HL-60/S4 treated with retinoic acid at 250 ng/mL for 4 days and 3 days (cell line): ENCODE measurements around the gene NPHP1.
"Not testable (repeated sequence)": the region's sequence is repeated elsewhere in the genome, so short reads cannot be mapped to it uniquely, and the experiment has no call there.

Experiments
- in situ Hi-C: fragments of 300-500 bp; cut with MboI; formaldehyde crosslinking; loops from 2 replicates; pipeline ENCODE4 v1.7.0; 2022; ENCODE audit warnings: low sequenced_read_pairs

NPHP1 gene

GRCh38 chr2:110105183-110105582 is 99.6 kb downstream of the NPHP1 start:
- in situ Hi-C loops, result no loop called here

- in situ Hi-C loops, result no loop called here
These were observed 100.6 kb downstream of the NPHP1 start for GRCh38 chr2:110104025-110104771.

DNA sequence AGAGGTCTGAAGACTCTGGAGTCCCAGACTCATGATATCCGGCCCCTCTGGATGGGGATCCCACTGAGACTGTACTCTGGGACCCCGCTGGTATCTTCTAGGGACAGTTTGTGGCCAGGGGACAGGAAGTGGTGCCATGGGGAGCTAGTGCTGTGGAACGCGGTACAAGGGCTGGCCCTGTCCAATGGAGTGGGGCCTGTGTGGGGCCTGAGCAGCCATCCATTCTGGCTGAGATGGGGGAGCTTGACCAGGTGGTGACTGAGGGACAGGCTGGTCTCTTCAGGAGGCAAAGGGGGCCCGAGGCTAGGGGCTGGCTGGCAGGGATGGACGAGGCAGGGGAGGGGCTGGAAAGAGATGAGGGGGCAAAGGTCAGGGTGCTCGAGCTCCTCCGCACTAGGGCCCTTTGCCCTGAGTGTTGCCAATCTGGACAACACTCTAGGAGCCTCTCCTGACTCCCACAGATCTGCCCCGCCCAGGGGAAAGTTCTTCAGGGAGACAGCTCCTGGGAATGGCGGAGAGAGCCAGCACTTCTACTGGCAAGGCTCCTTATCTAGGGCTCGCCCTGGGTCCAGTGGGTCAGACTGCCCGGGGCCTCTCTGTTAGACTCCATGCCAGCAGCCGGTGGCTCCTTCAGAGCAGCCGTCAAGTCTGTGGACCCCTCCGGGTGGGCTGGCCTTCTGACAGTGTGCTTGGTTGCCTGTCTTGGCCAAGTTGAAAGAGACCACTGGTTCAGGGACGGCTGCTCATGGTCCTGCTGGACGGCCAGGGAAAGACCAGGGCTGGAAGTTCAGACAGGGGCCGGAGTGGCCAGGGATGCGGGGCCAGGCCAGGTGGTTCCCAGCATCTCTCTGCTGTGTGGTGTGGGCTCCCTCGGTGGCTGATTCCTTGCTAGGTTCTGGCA is 101.5 kb downstream of the NPHP1 start:
- in situ Hi-C loops, result no loop called here

DNA sequence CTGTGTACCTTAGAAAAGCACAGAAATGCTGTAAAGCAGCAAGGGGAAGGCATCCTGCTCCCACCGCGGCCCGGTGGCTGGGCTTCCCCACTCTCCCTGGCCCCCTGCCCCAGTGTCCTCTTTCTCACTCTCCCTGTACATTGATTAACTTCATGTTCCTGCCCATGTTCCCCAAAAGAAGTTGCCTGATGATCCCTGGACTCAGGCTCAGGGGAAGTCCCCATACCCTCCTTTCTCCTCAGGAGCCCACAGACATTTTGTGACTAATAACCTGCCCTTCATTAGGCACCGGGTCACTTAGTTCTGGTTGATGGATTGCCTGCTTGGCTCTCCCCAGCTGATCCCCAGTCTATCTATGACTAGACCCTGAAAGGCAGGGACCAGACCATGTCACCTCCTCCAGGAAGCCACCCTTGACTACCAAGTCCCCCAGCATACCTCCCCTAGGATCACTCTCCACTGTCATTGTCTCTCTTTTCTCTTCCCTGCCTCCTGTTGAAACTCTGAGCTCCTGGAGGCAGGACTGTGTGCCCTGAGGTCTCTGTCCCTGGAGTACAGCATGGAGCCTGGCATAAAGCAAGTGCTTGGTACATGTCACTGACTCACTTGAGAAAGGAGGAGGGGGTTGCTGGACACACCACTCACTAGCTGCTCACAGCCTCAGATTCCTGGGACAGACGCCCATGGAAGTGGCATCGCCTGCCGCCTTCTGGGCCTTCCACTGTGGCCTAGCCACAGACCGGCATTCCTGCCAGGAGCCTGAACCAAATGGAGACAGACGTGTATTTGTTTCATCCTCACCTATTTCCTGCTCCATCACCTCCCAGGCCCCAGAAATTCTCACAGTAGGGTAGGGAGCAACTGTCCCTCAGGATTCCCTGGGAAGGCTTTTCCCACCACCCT is 102.7 kb downstream of the NPHP1 start:
- in situ Hi-C loops, result no loop called here

GRCh38 chr2:110101280-110101844 is 103.5 kb downstream of the NPHP1 start:
- in situ Hi-C loops, result no loop called here

- in situ Hi-C loops, result not testable (repeated sequence)
These were observed 103.9 kb downstream of the NPHP1 start for GRCh38 chr2:110100880-110101279.

DNA sequence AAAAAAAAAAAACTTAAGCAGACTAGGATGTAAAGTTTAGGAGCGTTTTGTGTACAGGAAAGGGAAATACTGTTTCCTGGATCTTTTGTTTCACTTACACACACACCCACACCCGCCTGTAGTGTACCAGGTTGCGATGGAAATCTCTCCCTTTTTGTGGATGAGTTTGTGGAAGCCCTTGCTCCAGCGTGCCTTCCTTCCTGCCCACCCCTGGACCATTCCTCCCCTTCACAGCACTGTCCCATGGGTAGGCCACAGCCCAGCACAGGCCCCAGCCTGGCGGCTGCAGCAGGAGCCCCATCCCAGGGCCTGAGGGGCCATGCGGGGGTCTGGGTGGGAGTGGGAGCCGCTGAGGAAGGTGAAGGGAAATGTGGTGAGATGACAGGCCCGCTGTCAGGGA is 104.3 kb downstream of the NPHP1 start:
- in situ Hi-C loops, result no loop called here

DNA sequence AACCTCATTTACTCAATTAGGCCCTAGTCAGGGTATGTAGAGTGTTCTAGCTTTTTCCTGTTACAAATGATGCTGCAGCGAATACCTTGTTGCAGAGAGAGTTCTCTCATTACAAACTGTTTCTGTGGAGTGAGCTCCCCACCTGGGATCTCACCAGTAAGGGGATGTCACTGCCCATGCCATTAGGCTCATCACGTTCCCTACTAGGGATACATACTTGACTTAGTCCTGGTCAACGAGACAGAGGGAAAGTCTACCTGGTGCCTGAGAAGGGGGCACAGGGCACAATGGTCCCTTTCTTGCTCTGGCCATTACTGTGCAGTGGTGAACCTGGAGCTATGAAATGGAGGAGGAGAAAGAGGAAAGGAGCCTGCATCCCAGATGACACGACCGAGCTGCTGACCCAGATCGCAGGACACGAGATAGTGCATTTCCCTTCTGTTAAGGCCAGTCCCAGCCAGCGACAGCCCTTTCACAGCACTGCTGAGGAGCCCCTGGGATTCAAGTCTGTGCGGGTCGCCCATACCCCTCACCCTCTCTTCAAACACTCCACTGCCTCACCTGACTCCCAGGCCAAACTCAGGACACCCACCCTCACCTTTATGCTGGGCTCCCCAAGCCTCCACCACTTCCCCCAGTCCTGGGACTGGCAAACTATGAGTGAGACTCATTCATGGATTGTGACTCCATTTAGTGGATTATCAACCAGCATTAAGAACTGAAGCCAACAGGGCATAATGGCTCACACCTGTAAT is 105.2 kb downstream of the NPHP1 start:
- in situ Hi-C loops, result no loop called here

GRCh38 chr2:110099038-110099425 is 105.8 kb downstream of the NPHP1 start:
- in situ Hi-C loops, result no loop called here

GRCh38 chr2:110097506-110098220 is 107.2 kb downstream of the NPHP1 start:
- in situ Hi-C loops, result no loop called here

- in situ Hi-C loops, result no loop called here
These were observed 108.7 kb downstream of the NPHP1 start for GRCh38 chr2:110095994-110096633.

DNA sequence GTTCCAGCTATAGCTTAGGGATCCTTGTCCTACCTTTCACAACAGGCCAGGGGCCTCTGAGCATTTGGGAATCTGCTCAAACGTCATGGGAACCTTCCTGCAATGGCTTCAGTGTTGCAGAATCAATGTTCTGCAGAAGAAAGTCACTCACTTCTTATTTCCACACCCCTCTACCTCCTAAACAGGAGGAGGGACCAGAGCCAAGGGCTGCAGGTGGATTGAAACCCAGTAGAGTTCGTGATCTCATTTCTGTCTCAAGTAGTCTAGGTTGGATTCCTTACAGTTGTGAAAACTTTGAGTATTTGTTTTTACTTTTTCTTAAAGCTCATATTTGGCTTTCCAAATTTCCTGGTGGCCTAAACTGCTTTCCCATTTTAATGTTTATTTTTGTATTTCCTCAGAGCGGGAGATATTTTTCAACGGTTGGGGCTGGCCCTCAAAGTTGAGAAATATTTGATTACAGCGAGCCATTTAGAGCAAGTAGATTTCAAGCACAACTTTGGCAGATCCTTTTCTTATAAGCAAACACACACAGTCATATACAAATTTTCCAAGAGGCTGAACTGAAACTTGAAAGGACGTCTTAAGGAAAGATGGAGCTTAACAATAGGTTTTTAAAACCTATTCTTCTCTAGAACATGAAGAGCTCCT is 109.8 kb downstream of the NPHP1 start:
- in situ Hi-C loops, result not testable (repeated sequence)

DNA sequence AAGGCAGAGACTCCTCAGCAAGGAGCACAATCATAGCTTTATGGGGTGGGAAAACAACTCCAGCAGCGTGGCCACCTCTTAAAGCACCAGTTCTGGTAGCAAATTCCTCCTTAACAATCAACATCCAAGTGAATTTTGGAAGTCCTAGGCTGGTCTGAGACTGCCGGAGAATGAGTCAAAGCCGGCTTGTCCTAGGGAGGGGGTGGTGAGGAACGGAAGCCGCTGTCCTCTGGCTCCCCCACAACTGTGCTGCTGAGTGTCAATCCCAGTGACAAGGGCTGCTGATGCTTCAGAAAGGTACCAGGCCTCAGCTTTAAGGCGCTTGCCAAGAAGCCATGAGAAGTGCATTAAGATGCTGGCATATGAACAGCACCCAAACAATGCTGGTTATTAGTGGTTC is 110.9 kb downstream of the NPHP1 start:
- in situ Hi-C loops, result not testable (repeated sequence)

GRCh38 chr2:110090164-110090563 is 114.6 kb downstream of the NPHP1 start:
- in situ Hi-C loops, result not testable (repeated sequence)

- in situ Hi-C loops, result not testable (repeated sequence)
These were observed 121.1 kb downstream of the NPHP1 start for GRCh38 chr2:110083757-110084156.

DNA sequence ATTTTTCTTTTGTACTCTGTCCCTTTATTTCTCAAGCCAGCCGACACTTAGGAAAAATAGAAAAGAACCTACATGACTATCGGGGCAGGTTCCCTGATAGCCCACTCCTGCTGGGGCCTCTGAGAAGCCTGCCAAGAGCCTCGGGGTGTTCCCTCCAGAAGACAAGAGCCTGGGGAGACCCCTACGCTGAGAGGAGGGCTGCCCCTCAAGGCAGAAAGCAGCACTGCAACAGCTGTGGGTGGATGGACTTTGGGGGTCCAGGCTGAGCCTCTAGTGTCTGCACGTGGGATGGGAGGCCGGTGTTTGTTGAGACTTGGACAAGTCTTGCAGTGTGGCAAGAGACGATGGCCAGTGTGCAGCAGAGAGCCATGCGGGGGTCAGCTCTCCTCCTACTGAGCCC is 121.7 kb downstream of the NPHP1 start:
- in situ Hi-C loops, result not testable (repeated sequence)

- in situ Hi-C loops, result not testable (repeated sequence)
These were observed 126.7 kb downstream of the NPHP1 start for GRCh38 chr2:110078104-110078503.

GRCh38 chr2:110075896-110076295 is 128.9 kb downstream of the NPHP1 start:
- in situ Hi-C loops, result not testable (repeated sequence)
